Activated naive CD8-positive, alpha-beta T cell treated with anti-CD3 and anti-CD28 coated beads, Interleukin-2, amount 50 U/mL, for 16 hours (primary cell): Measurements from ENCODE around the gene SULT1A3.
"Not testable (repeated sequence)": the region's sequence is repeated elsewhere in the genome, so short reads cannot be mapped to it uniquely, and the experiment has no call there.

Experiments
- DNase-seq: peaks from one replicate; pipeline ENCODE4 v3.0.0-alpha.2; 2020; ENCODE audit warnings: low read depth, low spot score

Gene SULT1A3

DNA sequence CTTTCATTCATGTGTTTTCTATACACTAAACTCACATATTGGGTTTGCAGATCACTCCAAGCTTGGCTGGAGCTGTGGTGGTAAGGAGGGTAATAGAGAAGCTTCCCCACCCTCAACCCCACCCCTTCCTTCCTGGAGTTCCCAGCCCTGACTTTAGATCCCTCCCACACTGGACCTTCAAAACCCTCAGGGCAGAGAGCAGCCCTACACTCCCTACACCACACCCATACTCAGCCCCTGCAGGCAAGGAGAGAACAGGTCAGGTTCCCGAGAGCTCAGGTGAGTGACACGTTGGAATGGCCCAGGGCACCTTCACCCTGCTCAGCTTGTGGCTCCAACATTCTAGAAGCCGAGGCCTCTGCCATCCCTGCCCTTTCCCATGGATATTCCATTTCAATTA, at the start of gene SULT1A3:
TSS of gene SULT1A3 (plus strand) at position 207 of the 400 bp plus-strand sequence. CDS start 1,474 bp downstream, outside the sequence.
- DNase-seq: not testable (repeated sequence)

DNA sequence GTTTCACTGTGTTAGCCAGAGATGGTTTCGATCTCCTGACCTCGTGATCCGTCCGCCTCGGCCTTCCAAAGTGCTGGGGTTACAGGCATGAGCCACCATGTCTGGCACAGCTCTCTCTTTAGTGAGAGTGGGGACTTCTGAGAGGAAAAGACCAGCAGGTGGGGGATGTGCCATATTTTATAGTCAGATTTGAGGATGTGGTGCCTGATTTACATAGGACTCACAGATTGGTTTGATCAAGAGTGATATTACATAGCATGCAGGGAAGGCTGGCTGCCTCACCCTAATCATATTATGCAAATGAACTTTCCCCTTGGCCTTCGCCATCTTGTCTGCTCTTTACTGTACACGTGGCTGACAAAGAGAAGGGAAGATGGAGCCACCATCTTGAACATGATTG, 48.0 kb upstream of the SULT1A3 start:
- no peak for DNase-seq

DNA sequence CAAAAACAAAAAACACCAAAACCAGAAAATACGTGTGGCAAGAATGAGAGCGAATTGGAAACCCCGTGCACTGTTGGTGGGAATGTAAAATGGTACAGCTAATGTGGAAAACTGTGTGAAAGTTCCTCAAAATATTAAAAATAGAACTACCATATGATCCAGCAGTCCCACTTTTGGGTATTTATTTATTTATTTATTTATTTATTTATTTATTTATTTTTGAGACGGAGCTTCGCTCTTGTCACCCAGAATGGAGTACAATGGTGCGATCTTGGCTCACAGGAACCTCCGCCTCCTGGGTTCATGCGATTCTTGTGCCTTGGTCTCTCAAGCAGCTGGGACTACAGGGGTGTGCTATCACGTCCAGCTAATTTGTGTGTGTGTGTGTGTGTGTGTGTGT, 46.5 kb upstream of the SULT1A3 start:
- no peak for DNase-seq

DNA sequence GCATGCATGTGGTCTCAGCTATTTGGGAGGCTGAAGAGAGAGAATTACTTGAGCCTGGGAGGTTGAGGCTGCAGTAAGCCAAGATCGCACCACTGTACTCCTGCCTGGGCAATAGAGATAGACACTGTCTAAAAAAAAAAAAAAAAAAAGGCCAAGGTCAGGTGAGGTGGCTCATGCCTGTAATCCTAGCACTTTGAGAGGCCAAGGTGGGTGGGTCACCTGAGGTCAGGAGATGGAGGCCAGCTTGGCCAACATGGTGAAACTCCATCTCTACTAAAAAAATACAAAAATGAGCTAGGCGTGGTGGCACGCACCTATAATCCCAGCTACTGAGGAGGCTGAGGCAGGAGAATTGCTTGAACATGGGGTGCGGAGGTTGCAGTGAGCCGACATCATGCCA, 43.9 kb upstream of the SULT1A3 start:
- DNase-seq: no peak

DNA sequence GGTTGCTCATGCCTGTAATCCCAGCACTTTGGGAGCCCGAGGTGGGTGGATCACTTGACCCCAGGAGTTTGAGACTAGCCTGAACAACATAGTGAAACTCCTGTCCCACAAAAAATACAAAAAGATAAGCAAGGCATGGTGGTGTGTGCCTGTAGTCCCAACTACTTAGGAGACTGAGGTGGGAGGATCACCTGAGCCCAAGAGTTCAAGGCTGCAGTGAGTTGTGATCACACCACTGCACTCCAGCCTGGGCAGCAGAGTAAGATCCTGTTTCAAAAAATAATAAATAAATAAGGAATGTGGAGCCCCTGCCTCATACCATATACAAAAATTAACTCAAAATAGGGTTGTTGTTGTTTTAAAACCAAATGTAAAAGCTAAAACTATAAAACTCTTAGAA, 41.8 kb upstream of the SULT1A3 start:
- no peak for DNase-seq

DNA sequence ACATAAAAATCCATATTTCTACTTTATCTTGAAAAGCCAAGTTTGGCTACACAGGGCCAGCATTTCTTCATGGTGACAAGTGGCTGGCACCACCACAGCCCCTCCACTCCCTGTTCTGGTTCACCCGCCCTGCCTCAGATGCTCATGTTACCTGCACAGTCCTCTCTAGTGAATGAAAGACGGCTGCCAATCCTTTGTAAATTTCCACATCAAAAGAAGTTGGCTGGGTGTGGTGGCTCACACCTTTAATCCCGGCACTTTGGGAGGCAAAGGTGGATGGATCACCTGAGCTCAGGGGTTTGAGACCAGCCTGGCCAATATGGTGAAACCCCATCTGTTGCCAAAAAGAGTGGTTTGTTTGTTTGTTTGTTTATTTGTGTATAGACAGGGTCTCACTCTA, 35.5 kb upstream of the SULT1A3 start:
- no peak for DNase-seq

DNA sequence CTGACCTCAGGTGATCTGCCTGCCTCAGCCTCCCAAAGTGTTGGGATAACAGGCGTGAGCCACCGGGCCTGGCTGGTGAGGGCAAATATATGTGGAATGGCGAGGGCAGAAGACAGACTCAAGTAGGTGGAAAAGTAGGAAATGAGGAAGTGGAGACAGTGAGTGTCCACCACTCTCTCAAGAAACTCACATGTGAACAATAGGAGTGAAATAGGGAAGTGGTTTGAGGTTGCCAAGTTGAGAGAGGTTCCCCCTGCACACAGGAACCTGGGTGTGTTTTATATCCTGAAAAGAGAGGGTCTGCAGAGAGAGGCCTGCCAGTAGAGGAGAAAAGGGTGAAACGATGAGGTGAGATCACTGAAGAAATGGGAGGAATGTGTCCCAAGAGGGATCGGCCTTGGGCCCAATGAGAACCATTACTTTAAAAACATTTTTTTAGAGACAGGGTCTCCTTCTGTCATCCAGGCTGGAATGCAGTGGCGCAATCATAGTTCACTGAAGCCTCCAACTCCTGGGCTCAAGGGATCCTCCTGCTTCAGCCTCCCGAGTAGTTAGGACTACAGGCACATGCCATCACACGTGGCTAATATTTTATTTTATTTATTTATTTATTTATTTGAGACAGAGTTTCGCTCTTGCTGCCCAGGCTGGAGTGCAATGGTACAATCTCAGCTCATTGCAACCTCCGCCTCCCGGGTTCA, 32.7 kb upstream of the SULT1A3 start:
- no peak for DNase-seq

DNA sequence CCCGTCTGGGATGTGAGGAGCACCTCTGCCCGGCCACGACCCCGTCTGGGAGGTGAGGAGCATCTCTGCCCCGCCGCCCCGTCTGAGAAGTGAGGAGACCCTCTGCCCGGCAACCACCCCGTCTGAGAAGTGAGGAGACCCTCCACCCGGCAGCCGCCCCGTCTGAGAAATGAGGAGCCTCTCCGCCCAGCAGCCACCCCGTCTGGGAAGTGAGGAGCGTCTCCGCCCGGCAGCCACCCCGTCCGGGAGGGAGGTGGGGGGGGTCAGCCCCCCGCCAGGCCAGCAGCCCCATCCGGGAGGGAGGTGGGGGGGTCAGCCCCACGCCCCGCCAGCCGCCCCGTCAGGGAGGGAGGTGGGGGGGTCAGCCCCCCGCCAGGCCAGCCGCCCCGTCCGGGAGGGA, 30.3 kb upstream of the SULT1A3 start:
- not testable (repeated sequence) for DNase-seq

DNA sequence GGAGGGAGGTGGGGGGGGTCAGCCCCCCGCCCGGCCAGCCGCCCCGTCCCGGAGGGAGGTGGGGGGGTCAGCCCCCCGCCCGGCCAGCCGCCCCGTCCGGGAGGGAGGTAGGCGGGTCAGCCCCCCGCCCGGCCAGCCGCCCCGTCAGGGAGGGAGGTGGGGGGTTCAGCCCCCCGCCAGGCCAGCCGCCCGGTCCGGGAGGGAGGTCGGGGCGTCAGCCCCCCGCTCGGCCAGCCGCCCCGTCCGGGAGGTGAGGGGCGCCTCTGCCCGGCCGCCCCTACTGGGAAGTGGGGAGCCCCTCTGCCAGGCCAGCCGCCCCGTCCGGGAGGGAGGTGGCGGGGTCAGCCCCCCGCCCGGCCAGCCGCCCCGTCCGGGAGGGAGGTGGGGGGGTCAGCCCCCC, 29.6 kb upstream of the SULT1A3 start:
- DNase-seq: not testable (repeated sequence)

DNA sequence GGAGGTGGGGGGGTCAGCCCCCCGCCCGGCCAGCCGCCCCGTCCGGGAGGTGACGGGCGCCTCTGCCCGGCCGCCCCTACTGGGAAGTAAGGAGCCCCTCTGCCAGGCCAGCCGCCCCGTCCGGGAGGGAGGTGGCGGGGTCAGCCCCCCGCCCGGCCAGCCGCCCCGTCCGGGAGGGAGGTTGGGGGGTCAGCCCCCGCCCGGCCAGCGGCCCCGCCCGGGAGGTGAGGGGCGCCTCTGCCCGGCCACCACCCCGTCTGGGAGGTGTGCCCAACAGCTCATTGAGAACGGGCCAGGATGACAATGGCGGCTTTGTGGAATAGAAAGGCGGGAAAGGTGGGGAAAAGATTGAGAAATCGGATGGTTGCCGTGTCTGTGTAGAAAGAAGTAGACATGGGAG, 28.9 kb upstream of the SULT1A3 start:
- not testable (repeated sequence) for DNase-seq

DNA sequence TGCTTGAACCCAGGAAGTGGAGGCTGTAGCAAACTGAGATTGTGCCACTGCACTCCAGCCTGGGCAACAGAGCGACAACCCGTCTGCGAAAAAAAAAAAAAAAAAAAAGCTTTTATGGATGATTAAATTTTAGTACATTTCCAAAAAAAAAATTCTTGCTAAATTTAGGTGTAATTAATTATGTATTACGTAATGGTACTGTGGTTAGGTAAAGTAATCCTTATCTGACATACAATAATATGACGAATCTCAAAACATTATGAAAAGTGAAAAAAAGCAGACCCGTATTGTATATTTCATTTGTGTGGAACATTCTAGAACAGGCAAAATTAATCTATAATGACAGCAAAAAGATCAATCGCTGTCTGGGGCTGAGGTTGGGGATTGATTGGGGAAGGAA, 26.0 kb upstream of the SULT1A3 start:
- no peak for DNase-seq

DNA sequence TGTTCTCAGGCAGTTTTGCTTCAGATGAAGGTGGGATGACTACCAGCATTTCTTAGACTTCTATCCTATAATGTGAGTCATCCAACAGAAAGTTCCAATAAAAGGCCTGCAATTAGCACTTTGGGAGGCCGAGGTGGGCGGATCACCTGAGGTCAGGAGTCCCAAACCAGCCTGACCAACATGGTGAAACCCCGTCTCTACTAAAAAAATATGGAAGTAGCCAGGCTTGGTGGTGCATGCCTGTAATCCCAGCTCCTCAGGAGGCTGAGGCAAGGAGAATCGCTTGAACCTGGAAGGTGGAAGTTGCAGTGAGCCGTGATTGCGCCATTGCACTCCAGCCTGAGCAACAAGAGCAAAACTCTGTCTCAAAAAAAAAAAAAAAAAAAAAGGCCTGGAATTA, 22.2 kb upstream of the SULT1A3 start:
- DNase-seq: not testable (repeated sequence)

DNA sequence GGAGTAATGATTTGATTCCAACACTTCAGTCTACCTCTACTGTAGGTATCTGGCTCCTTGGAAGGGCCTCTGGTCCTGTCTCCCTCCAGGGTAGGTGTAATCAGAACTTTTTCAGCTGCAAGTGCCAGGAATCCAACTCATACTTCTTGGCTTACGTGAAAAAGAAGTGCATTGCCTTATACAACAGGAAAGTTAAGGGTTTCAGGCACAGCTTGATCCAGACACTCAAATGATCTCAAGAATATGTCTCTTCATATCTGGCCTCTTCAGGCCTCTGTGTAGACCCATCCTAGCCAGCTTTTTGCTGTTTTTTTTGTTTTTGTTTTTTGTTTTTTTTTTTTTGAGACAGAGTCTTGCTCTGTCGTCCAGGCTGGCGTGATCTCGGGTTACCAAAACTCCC, 19.9 kb upstream of the SULT1A3 start:
- DNase-seq: no peak

DNA sequence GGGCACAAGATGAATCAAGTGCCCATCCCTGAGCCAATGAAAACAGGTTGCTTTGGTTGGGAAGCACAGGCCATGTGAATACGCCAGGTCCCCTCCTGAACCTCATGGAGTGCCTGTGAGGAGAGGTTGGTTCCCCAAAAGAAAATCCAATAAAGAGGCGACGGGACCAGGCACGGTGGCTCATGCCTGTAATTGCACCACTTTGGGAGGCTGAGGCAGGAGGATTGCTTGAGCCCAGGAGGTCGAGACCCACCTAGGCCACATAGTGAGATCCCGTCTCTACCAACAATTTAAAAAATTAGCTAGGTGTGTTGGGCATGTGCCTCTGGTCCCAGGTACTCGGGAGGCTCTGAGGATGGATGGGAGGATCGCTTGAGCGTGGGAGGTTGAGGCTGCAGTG, 19.1 kb upstream of the SULT1A3 start:
- no peak for DNase-seq

DNA sequence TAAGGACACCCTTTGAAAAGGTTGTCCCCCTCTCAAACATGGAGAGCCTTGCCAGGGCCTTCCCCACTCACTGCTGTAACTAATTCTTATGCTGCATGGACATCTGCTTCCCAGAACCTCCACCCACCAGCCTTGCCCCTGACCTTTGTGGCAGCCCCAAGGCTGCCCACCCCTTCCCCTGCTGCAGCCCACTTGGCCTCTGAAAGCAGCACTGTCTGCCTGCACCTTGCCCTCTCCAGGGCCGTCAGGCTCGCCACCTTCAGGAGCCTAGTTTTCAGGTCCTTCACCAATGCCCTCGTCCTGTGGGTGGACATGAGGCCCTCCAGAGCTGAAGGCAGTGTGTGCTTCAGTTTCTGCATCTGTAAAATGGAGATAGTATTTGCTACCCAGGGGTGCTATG, 18.3 kb upstream of the SULT1A3 start:
- no peak for DNase-seq

DNA sequence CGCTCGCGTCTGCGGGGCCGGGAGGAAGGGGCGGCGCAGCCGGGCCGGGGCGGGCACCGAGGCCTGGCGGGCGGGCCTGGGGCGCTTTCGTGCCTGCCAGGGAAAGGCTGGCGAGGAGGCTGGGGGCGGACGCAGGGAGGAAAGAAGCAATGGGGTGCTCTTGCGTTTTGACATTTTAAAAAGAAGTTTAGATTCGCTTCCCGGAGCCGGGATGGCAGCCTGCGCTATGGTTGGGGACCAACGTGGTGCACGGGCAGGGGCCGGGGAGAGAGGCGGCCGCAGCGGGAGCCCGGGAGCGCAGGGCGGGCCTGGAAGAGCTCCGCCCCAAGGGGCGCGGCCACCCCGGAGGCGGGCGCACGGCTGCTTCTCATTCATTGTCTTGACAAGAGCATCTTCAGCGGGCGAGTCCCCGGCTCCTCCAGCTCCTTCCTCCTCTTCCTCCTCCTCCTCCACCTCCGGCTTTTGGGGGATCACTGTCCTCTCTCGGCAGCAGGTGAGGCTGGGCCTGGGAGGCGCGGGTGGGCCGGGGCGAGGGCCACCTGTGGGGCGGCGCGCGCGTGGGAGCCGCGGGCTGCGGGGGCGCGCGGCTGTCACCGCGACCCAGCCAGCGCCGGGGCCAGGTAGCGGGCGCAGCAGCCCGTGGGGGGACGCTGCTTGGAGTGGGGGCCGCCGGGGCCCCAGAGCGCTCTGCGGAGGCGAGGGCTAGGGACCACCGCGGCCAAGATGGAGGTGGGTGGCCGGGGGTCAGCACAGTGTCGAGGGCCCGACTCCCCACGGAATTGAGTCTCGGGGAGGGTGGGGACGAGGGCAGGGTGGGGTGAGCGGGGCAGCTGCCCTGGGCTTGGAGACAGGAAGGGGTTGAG, 15.6 kb upstream of the SULT1A3 start, which contains the start of gene CORO1A:
TSS of gene CORO1A (plus strand) at position 370 of the 863 bp plus-strand sequence. CDS start 1,608 bp downstream, outside the sequence.
- peak; percentile 62 for DNase-seq

DNA sequence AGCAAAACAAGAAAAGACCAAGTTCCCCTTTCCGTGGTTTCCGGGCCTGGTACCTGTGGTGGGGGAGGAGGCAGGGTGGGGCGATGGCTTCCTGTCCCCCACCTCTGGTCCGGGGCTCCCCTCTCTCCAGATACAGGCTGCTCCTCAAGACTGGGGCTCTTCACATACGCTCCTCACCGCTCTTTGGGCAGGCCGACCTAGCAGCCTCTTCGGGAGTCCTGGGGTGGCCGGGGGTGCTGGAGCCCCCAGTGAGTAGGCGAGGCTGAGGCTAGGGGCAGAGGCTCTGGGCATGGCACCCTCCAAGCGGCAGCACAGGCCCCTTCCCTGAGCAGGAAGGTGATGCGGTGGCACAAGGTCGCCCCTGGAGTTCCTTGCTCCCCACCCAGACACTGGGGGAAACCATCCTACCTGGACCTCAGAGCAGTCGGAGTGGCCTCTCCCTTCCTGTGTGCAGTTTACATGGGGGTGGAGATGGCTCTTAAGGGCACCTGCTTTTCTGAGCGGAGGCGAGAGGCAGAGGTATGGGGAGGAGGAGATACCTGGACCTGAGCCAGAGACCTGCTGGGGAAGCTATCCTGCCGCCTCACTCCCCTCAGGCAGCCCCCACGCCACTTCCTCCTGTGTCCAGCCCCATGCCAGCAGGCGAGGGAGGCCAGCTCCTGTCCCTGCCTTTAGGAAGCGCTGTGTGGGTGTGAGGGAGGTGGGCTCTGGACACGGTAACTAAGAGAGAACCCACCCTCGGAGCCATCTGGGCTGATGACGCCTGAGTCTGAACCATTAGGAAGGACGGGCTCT, 14.8 kb upstream of the SULT1A3 start:
- peak; percentile 37 for DNase-seq

DNA sequence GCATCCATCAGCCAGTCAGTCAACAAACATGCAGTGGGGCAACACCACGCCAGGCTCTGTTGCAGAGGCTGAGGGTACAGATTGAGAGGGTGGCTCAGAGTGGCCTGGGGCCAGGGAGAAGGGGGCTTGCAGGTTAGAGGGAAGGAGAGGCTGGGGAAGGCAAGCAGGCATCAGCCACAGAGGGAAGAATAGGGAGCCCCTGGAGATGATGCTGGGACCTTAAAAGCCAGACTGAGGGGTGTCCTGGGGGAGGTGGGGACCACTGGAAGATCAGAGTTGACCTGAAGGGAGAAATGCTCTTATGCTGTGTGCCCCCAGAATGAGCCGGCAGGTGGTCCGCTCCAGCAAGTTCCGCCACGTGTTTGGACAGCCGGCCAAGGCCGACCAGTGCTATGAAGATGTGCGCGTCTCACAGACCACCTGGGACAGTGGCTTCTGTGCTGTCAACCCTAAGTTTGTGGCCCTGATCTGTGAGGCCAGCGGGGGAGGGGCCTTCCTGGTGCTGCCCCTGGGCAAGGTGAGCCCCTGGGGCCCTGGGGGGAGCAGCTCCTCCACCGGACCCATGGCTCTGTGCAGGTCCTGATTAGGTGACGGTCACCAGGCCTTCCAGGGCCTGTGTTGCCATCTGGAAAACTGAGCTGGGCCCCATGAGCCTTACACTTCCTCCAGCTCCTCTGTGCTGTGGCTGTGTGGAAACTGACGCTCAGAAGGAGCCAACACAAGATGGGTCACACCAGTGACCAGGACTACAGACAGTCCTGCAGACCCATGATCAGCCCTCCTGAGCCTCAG, 14.0 kb upstream of the SULT1A3 start:
- DNase-seq: no peak

DNA sequence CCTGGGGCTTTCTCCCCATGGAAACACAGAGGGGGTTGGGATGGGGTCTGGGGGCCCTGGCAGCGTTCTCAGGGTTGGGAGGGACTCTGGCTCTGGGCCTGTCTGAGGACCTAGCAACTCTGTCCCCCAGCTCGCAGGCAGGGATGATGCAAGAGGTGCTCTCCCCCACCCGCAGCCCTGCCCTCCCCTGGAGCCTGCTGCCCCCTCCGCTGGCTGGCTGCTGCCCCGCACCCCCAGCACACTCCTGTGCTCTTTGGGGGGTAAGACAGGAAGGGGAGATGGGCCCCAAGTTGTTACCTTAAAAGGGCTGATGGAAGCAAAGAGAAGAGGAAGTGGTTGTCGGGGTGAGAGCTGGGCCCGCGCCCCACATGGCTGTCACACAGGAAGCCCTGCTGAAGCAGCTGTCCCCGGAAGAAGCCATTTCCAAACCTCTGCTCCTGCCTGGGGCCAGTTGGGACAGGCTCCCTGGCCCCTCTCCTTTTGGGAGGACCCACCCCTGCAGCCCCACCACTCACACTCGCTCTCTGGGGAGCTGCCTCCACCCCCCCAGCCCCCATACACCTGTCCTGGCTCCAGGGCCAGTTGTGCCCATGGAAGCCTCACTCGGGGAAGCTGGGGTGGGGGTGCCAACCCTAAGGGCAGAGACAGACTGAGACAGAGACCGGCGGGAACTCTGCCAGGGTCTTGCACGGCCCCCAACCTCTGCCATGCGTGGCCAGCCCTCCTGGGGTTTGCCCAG, 13.2 kb upstream of the SULT1A3 start:
- DNase-seq: peak; percentile 43

DNA sequence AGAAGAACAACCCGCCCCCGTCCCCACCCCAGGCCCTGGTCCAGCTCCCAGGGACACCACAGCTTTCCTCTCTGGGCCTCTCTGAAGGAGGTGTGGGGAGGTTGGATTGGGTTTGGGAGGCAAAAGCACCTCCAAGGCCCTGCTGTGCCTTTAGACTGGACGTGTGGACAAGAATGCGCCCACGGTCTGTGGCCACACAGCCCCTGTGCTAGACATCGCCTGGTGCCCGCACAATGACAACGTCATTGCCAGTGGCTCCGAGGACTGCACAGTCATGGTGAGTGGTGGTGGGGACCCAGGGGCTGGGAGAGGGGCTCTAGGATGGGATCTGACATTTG, 12.6 kb upstream of the SULT1A3 start:
- DNase-seq: no peak
